IMR-90 (cell line): ENCODE results near the gene LRCH3. TPM values are rescaled to one million over a fixed set of nuclear protein-coding genes. Genes with fewer than 3 reads are reported as not detected.

Experiments
- ATAC-seq: fragments of 200-7000 bp; cut with Tn5 transposase; 2 replicates; pipeline ENCODE4 v1.9.1; 2020; ENCODE audit warnings: low read depth, mild to moderate bottlenecking, moderate library complexity
- BruUV-seq: library from RNA; stranded (reverse); fragments of 400-500 nt; replicated peaks from 2 replicates; lab custom pipeline; 2021; lab: Mats Ljungman, UMichigan
- CTCF ChIA-PET: fragments of 300-600 bp; formaldehyde crosslinking; extraction: SDS; loops from one replicate; lab custom pipeline; 2021; ENCODE audit warnings: antibody characterized with exemption; lab: Yijun Ruan, JAX
- POLR2A ChIA-PET: fragments of 300-600 bp; sonication (Branson Sonifier 250); formaldehyde crosslinking; loops from one replicate; lab custom pipeline; 2022; ENCODE audit warnings: antibody characterized with exemption; ENCODE audit not compliant: unreplicated experiment; lab: Charles Lee
- DNase-seq: peaks from one replicate; pipeline ENCODE4 v3.0.0; 2013
- H2AFZ ChIP-seq: replicated peaks from 2 replicates; pipeline ENCODE3; 2013; ENCODE audit warnings: low read length, mild to moderate bottlenecking; ENCODE audit not compliant: poor library complexity
- H2AK5ac ChIP-seq: 2 replicates; pipeline ENCODE4 v1.6.1; 2013; ENCODE audit warnings: low read depth, low read length, inconsistent platforms
- H2AK9ac ChIP-seq: replicated peaks from 2 replicates; pipeline ENCODE3; 2013; ENCODE audit warnings: mild to moderate bottlenecking, low read depth, low read length, moderate library complexity; ENCODE audit not compliant: poor library complexity
- H2BK120ac ChIP-seq: 2 replicates; pipeline ENCODE4 v1.6.1; 2013; ENCODE audit warnings: low read depth, low read length, inconsistent platforms
- H2BK15ac ChIP-seq: 3 replicates; pipeline ENCODE4 v1.6.1; 2013; ENCODE audit warnings: low read depth, low read length, inconsistent platforms
- H2BK20ac ChIP-seq: 2 replicates; pipeline ENCODE4 v1.6.1; 2013; ENCODE audit warnings: low read depth, mild to moderate bottlenecking, inconsistent platforms, low read length, moderate library complexity
- H2BK5ac ChIP-seq: 2 replicates; pipeline ENCODE4 v1.6.1; 2013; ENCODE audit warnings: mild to moderate bottlenecking, low read depth, low read length, inconsistent platforms; ENCODE audit not compliant: poor library complexity, severe bottlenecking
- H3K14ac ChIP-seq: replicated peaks from 2 replicates; pipeline ENCODE4 v1.6.1; 2013; ENCODE audit warnings: low read depth, low read length, inconsistent platforms
- H3K18ac ChIP-seq: 2 replicates; pipeline ENCODE4 v1.6.1; 2013; ENCODE audit warnings: low read depth, low read length, control low read depth
- H3K23ac ChIP-seq: 2 replicates; pipeline ENCODE4 v1.6.1; 2013; ENCODE audit warnings: low read depth, low read length, inconsistent platforms
- H3K27ac ChIP-seq: 2 replicates; pipeline ENCODE4 v1.5.1; 2013; ENCODE audit warnings: mild to moderate bottlenecking, control low read depth, low read length; ENCODE audit not compliant: insufficient read depth
- H3K27me3 ChIP-seq: 2 replicates; pipeline ENCODE4 v1.6.1; 2013; ENCODE audit warnings: low read length; ENCODE audit not compliant: control insufficient read depth, insufficient read depth
- H3K36me3 ChIP-seq: 2 replicates; pipeline ENCODE4 v1.6.1; 2013; ENCODE audit warnings: low read length, mixed read lengths; ENCODE audit not compliant: control insufficient read depth, insufficient read depth
- H3K4ac ChIP-seq: 2 replicates; pipeline ENCODE4 v1.6.1; 2013; ENCODE audit warnings: low read depth, low read length, inconsistent platforms
- H3K4me1 ChIP-seq: 2 replicates; pipeline ENCODE4 v1.6.1; 2013; ENCODE audit warnings: low read length, mixed read lengths; ENCODE audit not compliant: control insufficient read depth, insufficient read depth
- H3K4me2 ChIP-seq: 2 replicates; pipeline ENCODE4 v1.6.1; 2013; ENCODE audit warnings: low read depth, mild to moderate bottlenecking, control low read depth, low read length, moderate library complexity
- H3K4me3 ChIP-seq: 2 replicates; pipeline ENCODE4 v1.5.1; 2013; ENCODE audit warnings: low read depth, mild to moderate bottlenecking, control low read depth, low read length, moderate library complexity; ENCODE audit not compliant: insufficient read depth
- H3K56ac ChIP-seq: 2 replicates; pipeline ENCODE4 v1.6.1; 2013; ENCODE audit warnings: low read length, inconsistent platforms; ENCODE audit not compliant: insufficient read depth; ENCODE audit errors: extremely low read depth
- H3K79me1 ChIP-seq, 2 experiments: 2 replicates each; pipeline ENCODE4 v1.6.1; 2013; ENCODE audit warnings: low read length in 2 of 2, inconsistent platforms in 1 of 2, low read depth in 1 of 2
- H3K9ac ChIP-seq: 2 replicates; pipeline ENCODE4 v1.6.1; 2013; ENCODE audit warnings: low read depth, low read length, control low read depth
- H3K9me1 ChIP-seq: 2 replicates; pipeline ENCODE4 v1.6.1; 2013; ENCODE audit warnings: low read length, inconsistent platforms; ENCODE audit not compliant: insufficient read depth
- H3K9me3 ChIP-seq: 2 replicates; pipeline ENCODE4 v1.6.1; 2013; ENCODE audit warnings: low read length; ENCODE audit not compliant: control insufficient read depth, insufficient read depth
- H4K20me1 ChIP-seq: 2 replicates; pipeline ENCODE4 v1.6.1; 2013; ENCODE audit warnings: low read length, inconsistent platforms; ENCODE audit not compliant: insufficient read depth
- H4K5ac ChIP-seq: 2 replicates; pipeline ENCODE4 v1.6.1; 2013; ENCODE audit warnings: mild to moderate bottlenecking, low read depth, low read length, control low read depth
- H4K8ac ChIP-seq, 2 experiments: 2 replicates each; pipeline ENCODE4 v1.6.1; 2013; ENCODE audit warnings: low read depth in 2 of 2, low read length in 2 of 2, control low read depth in 1 of 2, inconsistent platforms in 1 of 2
- H4K91ac ChIP-seq: 2 replicates; pipeline ENCODE4 v1.6.1; 2013; ENCODE audit warnings: low read depth, low read length, inconsistent platforms; ENCODE audit not compliant: insufficient read depth
- BHLHE40 ChIP-seq: fragments of 150-350 bp; IDR thresholded peaks from 2 replicates; pipeline ENCODE4 v1.6.1; 2016; ENCODE audit warnings: mild to moderate bottlenecking, low read depth, low read length
- CEBPB ChIP-seq: IDR thresholded peaks from 2 replicates; pipeline ENCODE4 v1.6.1; 2012; ENCODE audit warnings: low read depth, low read length, improper control_type of control experiment
- CHD1 ChIP-seq: IDR thresholded peaks from 2 replicates; pipeline ENCODE4 v1.6.1; 2012; ENCODE audit warnings: low read depth, low read length, improper control_type of control experiment
- CTCF ChIP-seq: conservative IDR thresholded peaks from 2 replicates; pipeline ENCODE4 v1.5.1; 2012; ENCODE audit warnings: mild to moderate bottlenecking, low read depth, low read length, improper control_type of control experiment
- ELK1 ChIP-seq: fragments of 150-350 bp; IDR thresholded peaks from 2 replicates; pipeline ENCODE4 v1.6.1; 2016; ENCODE audit warnings: low read depth, mild to moderate bottlenecking, low read length, moderate library complexity, borderline replicate concordance
- FOS ChIP-seq: fragments of 150-350 bp; IDR thresholded peaks from 2 replicates; pipeline ENCODE4 v1.6.1; 2016; ENCODE audit warnings: low read depth, low read length
- MAFK ChIP-seq: IDR thresholded peaks from 2 replicates; pipeline ENCODE4 v1.6.1; 2012; ENCODE audit warnings: low read depth, low read length, improper control_type of control experiment
- MAZ ChIP-seq: IDR thresholded peaks from 2 replicates; pipeline ENCODE4 v1.6.1; 2012; ENCODE audit warnings: low read depth, mild to moderate bottlenecking, low read length, improper control_type of control experiment, moderate library complexity, borderline replicate concordance
- MXI1 ChIP-seq: IDR thresholded peaks from 2 replicates; pipeline ENCODE4 v1.6.1; 2012; ENCODE audit warnings: low read depth, mild to moderate bottlenecking, low read length, moderate library complexity, borderline replicate concordance
- NFE2L2 ChIP-seq: fragments of 150-350 bp; IDR thresholded peaks from 2 replicates; pipeline ENCODE4 v1.6.1; 2016; ENCODE audit warnings: low read depth, mild to moderate bottlenecking, low read length
- POLR2A ChIP-seq: IDR thresholded peaks from 2 replicates; pipeline ENCODE4 v1.6.1; 2012; ENCODE audit warnings: mild to moderate bottlenecking, low read depth, low read length
- RAD21 ChIP-seq: IDR thresholded peaks from 2 replicates; pipeline ENCODE4 v1.6.1; 2012; ENCODE audit warnings: low read length, improper control_type of control experiment
- RCOR1 ChIP-seq: IDR thresholded peaks from 2 replicates; pipeline ENCODE4 v1.6.1; 2012; ENCODE audit warnings: mild to moderate bottlenecking, low read length, improper control_type of control experiment; ENCODE audit not compliant: insufficient replicate concordance
- RFX5 ChIP-seq: IDR thresholded peaks from 2 replicates; pipeline ENCODE4 v1.8.0; 2012; ENCODE audit warnings: low read depth, mild to moderate bottlenecking, low read length, moderate library complexity
- SMC3 ChIP-seq: fragments of 150-350 bp; IDR thresholded peaks from 2 replicates; pipeline ENCODE4 v1.6.1; 2016; ENCODE audit warnings: low read depth, mild to moderate bottlenecking, antibody characterized with exemption, low read length, moderate library complexity
- USF2 ChIP-seq: fragments of 150-350 bp; IDR thresholded peaks from 2 replicates; pipeline ENCODE4 v1.6.1; 2017; ENCODE audit warnings: mild to moderate bottlenecking, antibody characterized with exemption, low read length, low read depth
- WGBS, 2 experiments: methylation state at CpG; one replicate each; pipeline versions ENCODE4 v1.1.5 to v1.1.7; 2013; ENCODE audit warnings: missing lambda C conversion rate in 2 of 2; ENCODE audit not compliant: insufficient read length in 1 of 2; ENCODE audit errors: extremely low coverage in 2 of 2; 5-methylcytosine and 5-hydroxymethylcytosine counted together
- dilution Hi-C: fragments of 300-500 bp; cut with HindIII; formaldehyde crosslinking; loops from one replicate; pipeline ENCODE4 v1.14.3; 2018; ENCODE audit warnings: low sequenced_read_pairs; ENCODE audit not compliant: unreplicated experiment
- in situ Hi-C: fragments of 300-500 bp; cut with MboI; formaldehyde crosslinking; loops from 3 replicates; pipeline ENCODE4 v1.14.3; 2019; ENCODE audit warnings: low sequenced_read_pairs, inconsistent platforms, mixed read lengths
- intact Hi-C: fragments of 100-400 bp; cut with micrococcal nuclease; formaldehyde crosslinking; loops from 2 replicates; pipeline ENCODE4 v1.10.0; 2022
- polyA plus RNA-seq, 3 experiments: library from polyadenylated mRNA; depleted of rRNA; stranded (reverse); fragments of >200 nt; gene quantifications; 2 replicates each; pipeline ENCODE4 v1.2.3, GENCODE V29; 2012; ENCODE audit warnings: low replicate concordance in 1 of 3
- total RNA-seq: library from RNA; depleted of rRNA; stranded (reverse); fragments of >200 nt; gene quantifications from 2 replicates; pipeline ENCODE4 v1.2.3, GENCODE V29; 2012

LRCH3 gene
- total and polyA plus RNA-seq, 2 of the 4 experiments (the other 2 are of a cell fraction) = 28.5 to 40.5 TPM

- Histone ChIP-seq H4K20me1 (no peaks in the 10 kb centered on the region), H3K4me3 (no peak overlapping the region)
- CTCF ChIA-PET = no interaction called here
These were observed 122.8 kb downstream of the LRCH3 start for GRCh38 chr3:197913641-197914380.

More at GRCh38 chr3:197913641-197914380, 122.8 kb downstream of the LRCH3 start:
- no peak overlapping the region for H4K91ac ChIP-seq
- no peak overlapping the region for H3K18ac ChIP-seq
- no peak overlapping the region for H3K27ac ChIP-seq
- H2BK15ac ChIP-seq = no peak overlapping the region
- H2AFZ ChIP-seq = no peak overlapping the region
- H3K4ac ChIP-seq = no peak overlapping the region
- H3K79me1 ChIP-seq = no peaks in the 10 kb centered on the region
- H3K9me3 ChIP-seq = no peaks in the 10 kb centered on the region
- H2BK20ac ChIP-seq = no peak overlapping the region
- dilution Hi-C loops (no loop called here), in situ Hi-C loops (no loop called here), intact Hi-C loops (no loop called here)
- H3K9ac ChIP-seq = no peak overlapping the region
- DNase-seq (no peak), ATAC-seq (no peak)
- H4K5ac ChIP-seq = no peak overlapping the region
- no peak overlapping the region for H2BK120ac ChIP-seq
- H2BK5ac ChIP-seq = no peak overlapping the region
- no peaks in the 10 kb centered on the region for H3K27me3 ChIP-seq
- no peak overlapping the region for H3K56ac ChIP-seq
- no peak overlapping the region for H3K14ac ChIP-seq
- no peak overlapping the region for H3K4me2 ChIP-seq
- no peak overlapping the region for H3K23ac ChIP-seq
- no CpG with 5 or more reads among the region's 12 CpGs for WGBS, 2 experiments
- H3K36me3 ChIP-seq = no peaks in the 10 kb centered on the region
- H3K4me1 ChIP-seq = no peaks in the 10 kb centered on the region
- POLR2A ChIA-PET = no interaction called here
- BruUV-seq = no TSS peak
- H4K8ac ChIP-seq = no peak overlapping the region
- no peak overlapping the region for H2AK5ac ChIP-seq
- H3K9me1 ChIP-seq = no peaks in the 10 kb centered on the region
- no peak overlapping the region for H2AK9ac ChIP-seq
- no peak for TF ChIP-seq ELK1
- no peak for TF ChIP-seq RFX5
- TF ChIP-seq NFE2L2 = no peak
- no peak for TF ChIP-seq CTCF
- TF ChIP-seq USF2 = no peak
- TF ChIP-seq MXI1 = no peak
- no peak for TF ChIP-seq BHLHE40
- no peak for TF ChIP-seq MAZ
- no peak for TF ChIP-seq CEBPB
- no peak for TF ChIP-seq RAD21
- no peak for TF ChIP-seq SMC3
- no peak for TF ChIP-seq RCOR1
- no peak for TF ChIP-seq CHD1
- no peak for TF ChIP-seq MAFK
- TF ChIP-seq FOS = no peak
- no peak for TF ChIP-seq POLR2A
